Activated CD8-positive, alpha-beta T cell treated with anti-CD3 and anti-CD28 coated beads, Interleukin-2, amount 10 ng/mL, durations not matched to agents 7 days and 5 days (primary cell): ENCODE results near the gene NRG4. TPM values are rescaled to one million over a fixed set of nuclear protein-coding genes. Genes with fewer than 3 reads are reported as not detected.
"Not testable (repeated sequence)": the region's sequence is repeated elsewhere in the genome, so short reads cannot be mapped to it uniquely, and the experiment has no call there.

Experiments used
- ATAC-seq: fragments of 150-1000 bp; cut with Tn5 transposase; one replicate; pipeline ENCODE4 v1.10.0; 2021; ENCODE audit warnings: moderate library complexity
- CTCF ChIA-PET: fragments of 350-600 bp; sonication (Branson Sonifier 250); formaldehyde crosslinking; loops from one replicate; lab custom pipeline; 2021; ENCODE audit warnings: antibody characterized with exemption; lab: Charles Lee
- POLR2A ChIA-PET: fragments of 350-600 bp; sonication (Branson Sonifier 250); formaldehyde crosslinking; loops from one replicate; lab custom pipeline; 2021; ENCODE audit warnings: antibody characterized with exemption; lab: Charles Lee
- DNase-seq: peaks from one replicate; pipeline ENCODE4 v3.0.0-alpha.2; 2020
- H3K27ac Mint-ChIP-seq: one replicate; pipeline ENCODE4 v1.8.0; 2021; ENCODE audit warnings: mild to moderate bottlenecking, mixed read lengths
- H3K27me3 Mint-ChIP-seq: one replicate; pipeline ENCODE4 v1.8.0; 2021; ENCODE audit warnings: low read depth, mixed read lengths
- H3K36me3 Mint-ChIP-seq: one replicate; pipeline ENCODE4 v1.8.0; 2021; ENCODE audit warnings: low read depth, mixed read lengths
- H3K4me1 Mint-ChIP-seq: one replicate; pipeline ENCODE4 v1.8.0; 2021; ENCODE audit warnings: low read depth, mixed read lengths
- H3K4me3 Mint-ChIP-seq: one replicate; pipeline ENCODE4 v1.8.0; 2021; ENCODE audit warnings: mild to moderate bottlenecking, mixed read lengths
- H3K9me3 Mint-ChIP-seq: one replicate; pipeline ENCODE4 v1.8.0; 2022; ENCODE audit warnings: mixed read lengths; ENCODE audit not compliant: insufficient read depth
- total RNA-seq, 2 experiments: library from RNA; stranded (reverse); gene quantifications; one replicate each; pipeline ENCODE4 v1.2.3, GENCODE V29; 2021

NRG4 gene
- total RNA-seq, 2 experiments from 2014 or later = not detected

- Mint-ChIP-seq H3K27me3 (peaks cover 21% of the 10 kb centered on the region), H3K9me3 (no peaks in the 10 kb centered on the region), H3K27ac (no peak overlapping the region), H3K4me1 (peaks cover 2% of the 10 kb centered on the region), H3K4me3 (no peak overlapping the region), H3K36me3 (no peaks in the 10 kb centered on the region)
- no peak for DNase-seq
- ChIA-PET CTCF (interaction anchor here (0.8 kb wide), 1 partner anchor 27 kb away, joined by 5 read pairs; no protein-coding TSS in a partner anchor), POLR2A (no interaction called here)
- ATAC-seq = no peak
Observed at GRCh38 chr15:76034111-76034510, 21.9 kb upstream of the NRG4 start.

GRCh38 chr15:76033438-76033837 lies 21.2 kb upstream of the NRG4 start:
- ChIA-PET POLR2A (no interaction called here), CTCF (interaction anchor here (0.7 kb wide), 1 partner anchor 106 kb away, joined by 3 read pairs; no protein-coding TSS in a partner anchor)
- peaks cover 20% of the 10 kb centered on the region for H3K27me3 Mint-ChIP-seq
- no peaks in the 10 kb centered on the region for H3K36me3 Mint-ChIP-seq
- ATAC-seq (no peak), DNase-seq (no peak)
- H3K27ac Mint-ChIP-seq = no peak overlapping the region
- H3K4me3 Mint-ChIP-seq = no peak overlapping the region
- H3K9me3 Mint-ChIP-seq = no peaks in the 10 kb centered on the region
- H3K4me1 Mint-ChIP-seq = peaks cover 2% of the 10 kb centered on the region

GRCh38 chr15:76032046-76032445 lies 19.8 kb upstream of the NRG4 start:
- Mint-ChIP-seq H3K36me3 (no peaks in the 10 kb centered on the region), H3K9me3 (no peaks in the 10 kb centered on the region), H3K27me3 (peaks cover 27% of the 10 kb centered on the region), H3K4me1 (peaks cover 2% of the 10 kb centered on the region), H3K27ac (no peak overlapping the region), H3K4me3 (no peak overlapping the region)
- ATAC-seq = no peak
- CTCF ChIA-PET = no interaction called here
- POLR2A ChIA-PET = no interaction called here
- DNase-seq = no peak

GRCh38 chr15:76024021-76024768 lies 12.0 kb upstream of the NRG4 start:
- H3K36me3 Mint-ChIP-seq = peaks cover 5% of the 10 kb centered on the region

GRCh38 chr15:76013470-76013869 lies 1.2 kb upstream of the NRG4 start:
- DNase-seq, H3K4me3 Mint-ChIP-seq, H3K27ac Mint-ChIP-seq, ATAC-seq, H3K9me3 Mint-ChIP-seq, POLR2A ChIA-PET, H3K4me1 Mint-ChIP-seq, H3K36me3 Mint-ChIP-seq: not testable (repeated sequence)
- peaks cover 45% of the 10 kb centered on the region for H3K27me3 Mint-ChIP-seq
- CTCF ChIA-PET = interaction anchor here (0.7 kb wide), 1 partner anchor 45 kb away, joined by 4 read pairs; no protein-coding TSS in a partner anchor

More at GRCh38 chr15:76024021-76024768, 12.0 kb upstream of the NRG4 start:
- H3K9me3 Mint-ChIP-seq = peaks cover 16% of the 10 kb centered on the region
- ChIA-PET POLR2A (no interaction called here), CTCF (no interaction called here)
- no peak overlapping the region for H3K4me3 Mint-ChIP-seq
- ATAC-seq (no peak), DNase-seq (no peak)
- H3K27ac Mint-ChIP-seq = no peak overlapping the region
- H3K4me1 Mint-ChIP-seq = no peaks in the 10 kb centered on the region
- H3K27me3 Mint-ChIP-seq = peaks cover 16% of the 10 kb centered on the region

GRCh38 chr15:76010613-76011012 lies 1.6 kb downstream of the NRG4 start:
- H3K4me3 Mint-ChIP-seq = no peak overlapping the region
- CTCF ChIA-PET = no interaction called here

GRCh38 chr15:76006136-76006778 lies 6.0 kb downstream of the NRG4 start:
- Mint-ChIP-seq H3K36me3 (no peaks in the 10 kb centered on the region), H3K9me3 (no peaks in the 10 kb centered on the region), H3K27me3 (peaks cover 25% of the 10 kb centered on the region), H3K4me3 (no peak overlapping the region), H3K4me1 (no peaks in the 10 kb centered on the region), H3K27ac (no peak overlapping the region)
- no peak for DNase-seq
- ChIA-PET POLR2A (no interaction called here), CTCF (interaction anchor here (1.2 kb wide), 1 partner anchor 141 kb away, joined by 3 read pairs; no protein-coding TSS in a partner anchor)
- ATAC-seq = no peak

More at GRCh38 chr15:76010613-76011012, 1.6 kb downstream of the NRG4 start:
- H3K27ac Mint-ChIP-seq = no peak overlapping the region
- peaks cover 46% of the 10 kb centered on the region for H3K27me3 Mint-ChIP-seq
- H3K4me1 Mint-ChIP-seq = no peaks in the 10 kb centered on the region
- DNase-seq (no peak), ATAC-seq (no peak)
- H3K36me3 Mint-ChIP-seq = no peaks in the 10 kb centered on the region
- H3K9me3 Mint-ChIP-seq = no peaks in the 10 kb centered on the region
- POLR2A ChIA-PET = no interaction called here

- Mint-ChIP-seq H3K27ac (no peak overlapping the region), H3K36me3 (no peaks in the 10 kb centered on the region), H3K27me3 (peaks cover 25% of the 10 kb centered on the region), H3K4me1 (no peaks in the 10 kb centered on the region), H3K9me3 (no peaks in the 10 kb centered on the region), H3K4me3 (no peak overlapping the region)
- ChIA-PET POLR2A (interaction anchor here (0.6 kb wide), 1 partner anchor 519 kb away, joined by 3 read pairs; no protein-coding TSS in a partner anchor), CTCF (interaction anchor here (1.8 kb wide), 1 partner anchor 137 kb away, joined by 3 read pairs; no protein-coding TSS in a partner anchor)
- ATAC-seq (no peak), DNase-seq (no peak)
Observed at GRCh38 chr15:76003364-76003763, 8.9 kb downstream of the NRG4 start.

- Mint-ChIP-seq H3K36me3 (no peaks in the 10 kb centered on the region), H3K4me1 (no peaks in the 10 kb centered on the region), H3K27me3 (peaks cover 16% of the 10 kb centered on the region), H3K4me3 (no peak overlapping the region), H3K27ac (no peak overlapping the region), H3K9me3 (no peaks in the 10 kb centered on the region)
- DNase-seq (no peak), ATAC-seq (no peak)
- POLR2A ChIA-PET = no interaction called here
- CTCF ChIA-PET = no interaction called here
Observed at GRCh38 chr15:75995611-75996010, 16.6 kb downstream of the NRG4 start.

- no peaks in the 10 kb centered on the region for H3K4me1 Mint-ChIP-seq
- no peak for DNase-seq
- no peak overlapping the region for H3K4me3 Mint-ChIP-seq
- no peak for ATAC-seq
- CTCF ChIA-PET = no interaction called here
- no peaks in the 10 kb centered on the region for H3K36me3 Mint-ChIP-seq
- H3K9me3 Mint-ChIP-seq = no peaks in the 10 kb centered on the region
- POLR2A ChIA-PET = no interaction called here
- H3K27me3 Mint-ChIP-seq = peaks cover 17% of the 10 kb centered on the region
- no peak overlapping the region for H3K27ac Mint-ChIP-seq
Observed at GRCh38 chr15:75994220-75994619, 18.0 kb downstream of the NRG4 start.

- Mint-ChIP-seq H3K27ac (no peak overlapping the region), H3K36me3 (no peaks in the 10 kb centered on the region), H3K9me3 (no peaks in the 10 kb centered on the region), H3K27me3 (peaks cover 14% of the 10 kb centered on the region), H3K4me1 (peaks cover 1% of the 10 kb centered on the region), H3K4me3 (no peak overlapping the region)
- ChIA-PET POLR2A (no interaction called here), CTCF (no interaction called here)
- ATAC-seq (no peak), DNase-seq (no peak)
Observed at GRCh38 chr15:75992897-75993296, 19.3 kb downstream of the NRG4 start.

- Mint-ChIP-seq H3K9me3 (no peaks in the 10 kb centered on the region), H3K27ac (no peak overlapping the region), H3K36me3 (no peaks in the 10 kb centered on the region), H3K27me3 (peaks cover 7% of the 10 kb centered on the region), H3K4me3 (no peak overlapping the region), H3K4me1 (peaks cover 1% of the 10 kb centered on the region)
- DNase-seq (no peak), ATAC-seq (no peak)
- ChIA-PET POLR2A (no interaction called here), CTCF (no interaction called here)
Observed at GRCh38 chr15:75989875-75990274, 22.3 kb downstream of the NRG4 start.
